Measurements from ENCODE around the gene ABTB2. TPM values are rescaled to one million over a fixed set of nuclear protein-coding genes. Genes with fewer than 3 reads are reported as not detected.

ABTB2 gene
- total RNA-seq, 6 donors from 2014 or later = 1.4 to 6.8 (median 4.7) TPM

DNA sequence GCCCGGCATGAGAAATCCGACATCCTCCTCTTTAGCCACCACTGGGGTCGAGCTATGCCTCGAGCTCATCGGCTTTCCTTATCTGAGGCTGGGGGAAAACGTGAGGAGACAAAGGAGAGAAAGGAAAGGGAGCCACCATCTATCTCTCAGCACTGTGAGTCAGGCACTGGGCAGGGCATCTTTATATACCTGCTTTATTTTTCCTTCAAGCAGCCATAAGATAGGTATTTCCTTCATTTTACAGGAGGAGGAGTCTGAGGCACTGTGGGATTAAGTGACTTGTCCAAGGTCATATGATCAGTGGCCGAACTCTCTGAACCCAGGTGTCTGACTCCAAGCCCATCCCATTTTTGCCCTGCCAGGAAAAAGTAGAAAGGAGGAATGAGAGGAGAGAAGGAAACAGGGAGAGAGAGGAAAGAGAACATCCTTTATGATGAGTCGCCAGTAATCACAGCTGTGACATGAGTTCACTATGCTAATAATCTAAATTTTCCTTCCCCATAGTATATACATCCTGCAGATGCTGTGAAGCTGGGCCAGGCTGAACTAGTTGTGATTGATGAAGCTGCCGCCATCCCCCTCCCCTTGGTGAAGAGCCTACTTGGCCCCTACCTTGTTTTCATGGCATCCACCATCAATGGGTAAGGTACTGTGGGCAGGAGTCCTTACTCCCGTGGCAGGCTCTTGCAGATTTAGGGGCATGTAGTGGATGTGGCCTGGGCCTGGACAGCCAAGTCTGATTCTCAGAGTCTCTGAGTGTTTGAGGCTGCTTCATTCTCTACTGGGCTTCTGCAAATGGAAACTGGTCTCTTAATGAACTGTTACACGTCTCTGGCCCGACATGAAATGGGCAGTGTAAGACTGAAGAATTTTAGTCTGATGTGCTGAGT, 230.6 kb downstream of the ABTB2 start:
- no peak overlapping the region for H3K27ac ChIP-seq
- no peak for TF ChIP-seq POLR2AphosphoS5 (IDR thresholded peaks at IDR 0.05)
- TF ChIP-seq POLR2A (IDR thresholded peaks at IDR 0.05) = no peak
- TF ChIP-seq EP300 (IDR thresholded peaks at IDR 0.05) = no peak
- H3K27me3 ChIP-seq = no peaks in the 10 kb centered on the region
- H3K4me3 ChIP-seq = no peak overlapping the region
- peaks cover 32 to 89% (median 74%) of the 10 kb centered on the region in 4 donors for H3K36me3 ChIP-seq
- 85 to 90% methylated on average over 12 of the region's 12 CpGs for WGBS, 2 donors
- no peaks in the 10 kb centered on the region for H3K4me1 ChIP-seq
- no peak for ATAC-seq (ENCODE audit: low FRiP score in 2 of 2)
- DNase-seq = no peak
- H3K9me3 ChIP-seq = no peaks in the 10 kb centered on the region

DNA sequence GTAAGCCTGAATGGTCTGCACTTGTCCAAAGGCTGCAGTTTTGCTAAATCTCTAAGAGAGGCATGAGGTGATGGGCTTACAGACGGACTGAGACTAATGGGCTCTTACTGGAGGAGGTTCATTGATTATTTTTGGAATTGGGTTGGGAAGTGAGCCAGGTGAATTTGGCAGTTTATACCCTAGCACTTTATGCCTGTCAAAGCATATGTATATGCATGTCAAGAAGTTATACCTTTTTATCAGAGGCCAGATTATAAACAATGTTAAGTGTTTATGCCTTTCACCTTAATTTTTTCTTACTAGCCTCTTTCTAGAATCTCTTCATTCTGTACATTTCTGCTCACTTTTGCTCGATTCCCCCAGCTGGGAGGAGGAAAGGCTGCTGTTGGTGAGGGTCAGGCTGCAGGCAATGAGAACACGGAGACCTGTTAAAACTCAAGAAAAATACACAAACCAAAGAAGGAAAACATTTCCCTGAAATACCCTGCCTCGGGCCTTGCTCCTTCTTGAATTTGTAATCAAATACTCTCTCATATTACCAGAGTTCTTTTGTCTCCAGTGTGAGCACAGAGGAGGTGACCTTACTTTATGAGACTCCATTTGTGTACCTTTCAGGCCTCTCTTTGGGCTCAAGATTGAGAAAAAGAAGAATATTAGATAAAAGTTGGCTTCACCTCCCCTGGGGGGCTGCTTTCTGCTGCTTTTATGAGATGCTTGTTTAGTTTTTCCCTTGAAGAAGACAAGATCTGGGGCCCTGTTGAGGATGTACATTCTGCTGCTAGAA, 232.7 kb downstream of the ABTB2 start:
- DNase-seq (no peak), ATAC-seq (ENCODE audit: low FRiP score in 2 of 2) (no peak)
- Histone ChIP-seq H3K4me3 (no peak overlapping the region), H3K36me3 (peaks cover 24 to 93% (median 75%) of the 10 kb centered on the region in 4 donors), H3K27me3 (no peaks in the 10 kb centered on the region), H3K27ac (no peak overlapping the region), H3K9me3 (no peaks in the 10 kb centered on the region), H3K4me1 (no peaks in the 10 kb centered on the region)
- TF ChIP-seq EP300 (IDR thresholded peaks at IDR 0.05) = no peak
- no peak for TF ChIP-seq POLR2A (IDR thresholded peaks at IDR 0.05)
- TF ChIP-seq, protein P1, sequence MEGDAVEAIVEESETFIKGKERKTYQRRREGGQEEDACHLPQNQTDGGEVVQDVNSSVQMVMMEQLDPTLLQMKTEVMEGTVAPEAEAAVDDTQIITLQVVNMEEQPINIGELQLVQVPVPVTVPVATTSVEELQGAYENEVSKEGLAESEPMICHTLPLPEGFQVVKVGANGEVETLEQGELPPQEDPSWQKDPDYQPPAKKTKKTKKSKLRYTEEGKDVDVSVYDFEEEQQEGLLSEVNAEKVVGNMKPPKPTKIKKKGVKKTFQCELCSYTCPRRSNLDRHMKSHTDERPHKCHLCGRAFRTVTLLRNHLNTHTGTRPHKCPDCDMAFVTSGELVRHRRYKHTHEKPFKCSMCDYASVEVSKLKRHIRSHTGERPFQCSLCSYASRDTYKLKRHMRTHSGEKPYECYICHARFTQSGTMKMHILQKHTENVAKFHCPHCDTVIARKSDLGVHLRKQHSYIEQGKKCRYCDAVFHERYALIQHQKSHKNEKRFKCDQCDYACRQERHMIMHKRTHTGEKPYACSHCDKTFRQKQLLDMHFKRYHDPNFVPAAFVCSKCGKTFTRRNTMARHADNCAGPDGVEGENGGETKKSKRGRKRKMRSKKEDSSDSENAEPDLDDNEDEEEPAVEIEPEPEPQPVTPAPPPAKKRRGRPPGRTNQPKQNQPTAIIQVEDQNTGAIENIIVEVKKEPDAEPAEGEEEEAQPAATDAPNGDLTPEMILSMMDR (IDR thresholded peaks at IDR 0.05) = no peak
- no peak for TF ChIP-seq POLR2AphosphoS5 (IDR thresholded peaks at IDR 0.05)
- WGBS, 2 donors = 78 to 81% methylated on average over 4 of the region's 4 CpGs

DNA sequence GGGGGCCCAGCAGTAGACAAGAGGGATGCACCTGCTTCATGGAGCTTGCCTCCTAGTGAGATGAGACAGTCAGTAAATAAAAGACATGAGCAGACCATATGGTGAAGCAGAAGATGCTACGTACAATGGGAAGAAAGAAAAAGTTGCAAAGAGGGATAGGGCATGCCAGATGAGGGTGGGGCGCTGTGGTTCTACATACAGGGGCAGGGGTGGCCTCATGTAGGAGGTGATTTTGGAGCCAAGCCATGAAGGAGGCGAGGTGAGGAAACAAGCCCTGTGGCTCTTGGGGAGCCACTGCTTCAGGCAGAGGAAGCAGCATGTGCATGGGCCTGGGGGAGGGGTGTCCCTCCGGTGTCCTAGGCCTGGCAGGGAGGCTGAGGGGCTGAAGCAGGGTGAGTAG, 237.2 kb downstream of the ABTB2 start:
- Histone ChIP-seq H3K36me3 (peaks cover 40 to 100% (median 89%) of the 10 kb centered on the region in 4 donors), H3K4me3 (no peak overlapping the region), H3K4me1 (no peaks in the 10 kb centered on the region), H3K27ac (no peak overlapping the region), H3K27me3 (no peaks in the 10 kb centered on the region), H3K9me3 (no peaks in the 10 kb centered on the region)
- no peak for DNase-seq
- ATAC-seq (ENCODE audit: low FRiP score in 2 of 2) = no peak
- TF ChIP-seq, protein P1 (IDR thresholded peaks at IDR 0.05) = no peak
- TF ChIP-seq POLR2A (IDR thresholded peaks at IDR 0.05) (no peak), EP300 (IDR thresholded peaks at IDR 0.05) (no peak), POLR2AphosphoS5 (IDR thresholded peaks at IDR 0.05) (no peak)
- 92 to 93% methylated on average over 4 of the region's 4 CpGs for WGBS, 2 donors

- H3K36me3 ChIP-seq = peaks cover 32 to 100% (median 83%) of the 10 kb centered on the region in 4 donors
- WGBS, 2 donors = 84 to 90% methylated on average over 5 of the region's 5 CpGs
These were observed 243.3 kb downstream of the ABTB2 start for GRCh38 chr11:34114471-34114870.

More at GRCh38 chr11:34114471-34114870, 243.3 kb downstream of the ABTB2 start:
- DNase-seq = no peak
- H3K4me3 ChIP-seq = no peak overlapping the region
- ATAC-seq (ENCODE audit: low FRiP score in 2 of 2) = no peak
- H3K9me3 ChIP-seq = no peaks in the 10 kb centered on the region
- no peaks in the 10 kb centered on the region for H3K27me3 ChIP-seq
- TF ChIP-seq EP300 (IDR thresholded peaks at IDR 0.05) (no peak), POLR2A (IDR thresholded peaks at IDR 0.05) (no peak), POLR2AphosphoS5 (IDR thresholded peaks at IDR 0.05) (no peak)
- TF ChIP-seq, protein P1 (IDR thresholded peaks at IDR 0.05) = no peak
- H3K4me1 ChIP-seq = no peaks in the 10 kb centered on the region
- no peak overlapping the region for H3K27ac ChIP-seq

Measured in upper lobe of left lung (tissue), 6 donors.